ENCODE data around the gene PTPRT. TPM values are rescaled to one million over a fixed set of nuclear protein-coding genes. Genes with fewer than 3 reads are reported as not detected.

PTPRT gene
- polyA plus RNA-seq, 1 of the 3 experiments (the other 2 are of a cell fraction), result not detected

DNA sequence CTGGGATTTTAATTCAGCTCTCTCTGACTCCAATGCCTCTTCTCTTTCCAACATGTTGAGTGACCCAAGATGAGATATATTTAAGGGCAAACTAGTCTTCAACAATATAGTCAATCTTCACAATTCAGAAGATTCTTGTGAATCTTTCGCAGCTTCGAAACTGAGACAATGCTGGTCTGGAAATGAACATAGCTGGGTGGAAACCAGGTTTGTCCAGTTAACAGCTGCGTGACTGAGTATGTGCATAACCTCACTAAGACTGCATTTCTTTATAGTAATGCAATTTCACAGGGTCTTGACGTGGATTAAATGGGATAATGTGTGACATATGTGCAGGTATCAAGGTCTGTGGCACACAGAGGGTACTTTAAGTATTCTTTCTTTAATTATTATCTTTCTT lies 18.9 kb downstream of the PTPRT start:
- no peak for DNase-seq
- H3K79me2 ChIP-seq (ENCODE audit: insufficient read depth), result no peaks in the 10 kb centered on the region
- ChIA-PET CTCF (interaction anchor here (0.7 to 1.9 kb wide), 2 partner anchors 10 to 16 kb away, joined by 3 to 4 read pairs; no protein-coding TSS in a partner anchor), POLR2A (no interaction called here)
- no peaks in the 10 kb centered on the region for H3F3A ChIP-seq (replicated peaks; ENCODE audit: insufficient read depth)
- H3K27me3 ChIP-seq (ENCODE audit: insufficient read depth), result no peaks in the 10 kb centered on the region
- H3K9ac ChIP-seq, result no peak overlapping the region
- no peak overlapping the region for H2AFZ ChIP-seq (ENCODE audit: low read depth)
- H3K4me1 ChIP-seq (ENCODE audit: control insufficient read depth in 1 of 2, insufficient read depth in 2 of 2, low read depth in 1 of 2, low read length in 1 of 2), result no peaks in the 10 kb centered on the region
- 27% methylated on average over 4 of the region's 4 CpGs for WGBS (ENCODE audit: low lambda C conversion rate)
- H4K20me1 ChIP-seq (ENCODE audit: insufficient read depth), result no peaks in the 10 kb centered on the region
- no peaks in the 10 kb centered on the region for H3K9me2 ChIP-seq
- no peak overlapping the region for H3K27ac ChIP-seq (ENCODE audit: low read depth in 2 of 2, low read length in 1 of 2)
- TF ChIP-seq, protein P1, sequence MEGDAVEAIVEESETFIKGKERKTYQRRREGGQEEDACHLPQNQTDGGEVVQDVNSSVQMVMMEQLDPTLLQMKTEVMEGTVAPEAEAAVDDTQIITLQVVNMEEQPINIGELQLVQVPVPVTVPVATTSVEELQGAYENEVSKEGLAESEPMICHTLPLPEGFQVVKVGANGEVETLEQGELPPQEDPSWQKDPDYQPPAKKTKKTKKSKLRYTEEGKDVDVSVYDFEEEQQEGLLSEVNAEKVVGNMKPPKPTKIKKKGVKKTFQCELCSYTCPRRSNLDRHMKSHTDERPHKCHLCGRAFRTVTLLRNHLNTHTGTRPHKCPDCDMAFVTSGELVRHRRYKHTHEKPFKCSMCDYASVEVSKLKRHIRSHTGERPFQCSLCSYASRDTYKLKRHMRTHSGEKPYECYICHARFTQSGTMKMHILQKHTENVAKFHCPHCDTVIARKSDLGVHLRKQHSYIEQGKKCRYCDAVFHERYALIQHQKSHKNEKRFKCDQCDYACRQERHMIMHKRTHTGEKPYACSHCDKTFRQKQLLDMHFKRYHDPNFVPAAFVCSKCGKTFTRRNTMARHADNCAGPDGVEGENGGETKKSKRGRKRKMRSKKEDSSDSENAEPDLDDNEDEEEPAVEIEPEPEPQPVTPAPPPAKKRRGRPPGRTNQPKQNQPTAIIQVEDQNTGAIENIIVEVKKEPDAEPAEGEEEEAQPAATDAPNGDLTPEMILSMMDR (IDR thresholded peaks at IDR 0.05), result no peak
- TF ChIP-seq CHD2 (IDR thresholded peaks at IDR 0.05; ENCODE audit: low read length, partially characterized antibody) (no peak), GABPA (IDR thresholded peaks at IDR 0.05; ENCODE audit: low read depth) (no peak)
- H3K4me3 ChIP-seq (ENCODE audit: low read depth in 2 of 2, low read length in 1 of 2), result no peak overlapping the region
- H3K36me3 ChIP-seq (replicated peaks in 1 of 2; ENCODE audit: control insufficient read depth in 1 of 2, insufficient read depth in 2 of 2, low read length in 1 of 2), result no peaks in the 10 kb centered on the region
- H3K9me3 ChIP-seq, result no peaks in the 10 kb centered on the region
- no peak overlapping the region for H3K4me2 ChIP-seq

DNA sequence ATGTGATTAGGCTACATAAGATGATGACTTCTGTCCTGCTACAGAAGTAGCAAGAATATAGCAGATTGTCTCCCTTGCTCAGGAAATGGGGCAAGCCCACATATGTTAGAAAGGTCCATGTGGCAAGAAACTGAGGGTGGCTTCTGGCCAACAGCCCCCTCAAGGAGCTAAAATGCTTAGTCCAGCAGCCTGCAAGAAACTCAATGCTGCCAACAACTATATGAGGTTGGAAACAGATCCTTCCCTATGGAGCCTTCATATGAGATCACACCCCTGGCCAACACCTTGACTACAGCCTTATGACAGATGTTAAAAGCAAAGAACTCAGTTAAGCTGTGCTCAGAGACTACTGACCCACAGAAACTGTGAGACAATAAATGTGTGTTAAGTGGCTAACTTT lies 22.1 kb downstream of the PTPRT start:
- H3K27me3 ChIP-seq (ENCODE audit: insufficient read depth), result no peaks in the 10 kb centered on the region
- ChIA-PET POLR2A (no interaction called here), CTCF (no interaction called here)
- no peak overlapping the region for H3K9ac ChIP-seq
- H3K4me1 ChIP-seq (ENCODE audit: control insufficient read depth in 1 of 2, insufficient read depth in 2 of 2, low read depth in 1 of 2, low read length in 1 of 2), result no peaks in the 10 kb centered on the region
- no peak overlapping the region for H2AFZ ChIP-seq (ENCODE audit: low read depth)
- DNase-seq, result no peak
- TF ChIP-seq RFX5 (IDR thresholded peaks at IDR 0.05; ENCODE audit: low read length) (no peak), FOXJ3 (CRISPR knock-in tag; IDR thresholded peaks at IDR 0.05) (no peak), POLR2AphosphoS5 (IDR thresholded peaks at IDR 0.05; ENCODE audit: low read depth, low read length) (no peak), JUND (IDR thresholded peaks at IDR 0.05) (no peak), CHD2 (IDR thresholded peaks at IDR 0.05; ENCODE audit: low read length, partially characterized antibody) (no peak), EP300 (IDR thresholded peaks at IDR 0.05; ENCODE audit: borderline replicate concordance in 1 of 2, low read depth in 1 of 2, low read length in 1 of 2) (no peak), TCF12 (IDR thresholded peaks at IDR 0.05) (no peak), EZH2phosphoT487 (IDR thresholded peaks at IDR 0.05; ENCODE audit: borderline replicate concordance, low read depth) (no peak)
- TF ChIP-seq, protein P2, sequence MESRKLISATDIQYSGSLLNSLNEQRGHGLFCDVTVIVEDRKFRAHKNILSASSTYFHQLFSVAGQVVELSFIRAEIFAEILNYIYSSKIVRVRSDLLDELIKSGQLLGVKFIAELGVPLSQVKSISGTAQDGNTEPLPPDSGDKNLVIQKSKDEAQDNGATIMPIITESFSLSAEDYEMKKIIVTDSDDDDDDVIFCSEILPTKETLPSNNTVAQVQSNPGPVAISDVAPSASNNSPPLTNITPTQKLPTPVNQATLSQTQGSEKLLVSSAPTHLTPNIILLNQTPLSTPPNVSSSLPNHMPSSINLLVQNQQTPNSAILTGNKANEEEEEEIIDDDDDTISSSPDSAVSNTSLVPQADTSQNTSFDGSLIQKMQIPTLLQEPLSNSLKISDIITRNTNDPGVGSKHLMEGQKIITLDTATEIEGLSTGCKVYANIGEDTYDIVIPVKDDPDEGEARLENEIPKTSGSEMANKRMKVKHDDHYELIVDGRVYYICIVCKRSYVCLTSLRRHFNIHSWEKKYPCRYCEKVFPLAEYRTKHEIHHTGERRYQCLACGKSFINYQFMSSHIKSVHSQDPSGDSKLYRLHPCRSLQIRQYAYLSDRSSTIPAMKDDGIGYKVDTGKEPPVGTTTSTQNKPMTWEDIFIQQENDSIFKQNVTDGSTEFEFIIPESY (IDR thresholded peaks at IDR 0.05; ENCODE audit: borderline replicate concordance, low read depth), result no peak
- TF ChIP-seq, protein P3, sequence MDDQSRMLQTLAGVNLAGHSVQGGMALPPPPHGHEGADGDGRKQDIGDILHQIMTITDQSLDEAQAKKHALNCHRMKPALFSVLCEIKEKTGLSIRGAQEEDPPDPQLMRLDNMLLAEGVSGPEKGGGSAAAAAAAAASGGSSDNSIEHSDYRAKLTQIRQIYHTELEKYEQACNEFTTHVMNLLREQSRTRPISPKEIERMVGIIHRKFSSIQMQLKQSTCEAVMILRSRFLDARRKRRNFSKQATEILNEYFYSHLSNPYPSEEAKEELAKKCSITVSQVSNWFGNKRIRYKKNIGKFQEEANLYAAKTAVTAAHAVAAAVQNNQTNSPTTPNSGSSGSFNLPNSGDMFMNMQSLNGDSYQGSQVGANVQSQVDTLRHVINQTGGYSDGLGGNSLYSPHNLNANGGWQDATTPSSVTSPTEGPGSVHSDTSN (IDR thresholded peaks at IDR 0.05), result no peak
- TF ChIP-seq, protein P1 (IDR thresholded peaks at IDR 0.05), result no peak
- H3K36me3 ChIP-seq (replicated peaks in 1 of 2; ENCODE audit: control insufficient read depth in 1 of 2, insufficient read depth in 2 of 2, low read length in 1 of 2), result no peaks in the 10 kb centered on the region
- no peaks in the 10 kb centered on the region for H3K9me3 ChIP-seq
- H3K9me2 ChIP-seq, result no peaks in the 10 kb centered on the region
- no peaks in the 10 kb centered on the region for H3K79me2 ChIP-seq (ENCODE audit: insufficient read depth)
- no peak overlapping the region for H3K4me2 ChIP-seq
- H3F3A ChIP-seq (replicated peaks; ENCODE audit: insufficient read depth), result no peaks in the 10 kb centered on the region
- H3K27ac ChIP-seq (ENCODE audit: low read depth in 2 of 2, low read length in 1 of 2), result no peak overlapping the region
- no peak overlapping the region for H3K4me3 ChIP-seq (ENCODE audit: low read depth in 2 of 2, low read length in 1 of 2)
- no peaks in the 10 kb centered on the region for H4K20me1 ChIP-seq (ENCODE audit: insufficient read depth)

Data from SK-N-SH (cell line).